K562 (cell line): ENCODE measurements around the gene CITED2. TPM values are rescaled to one million over a fixed set of nuclear protein-coding genes. Genes with fewer than 3 reads are reported as not detected.
A peak's percentile ranks its signal among the peaks of the same experiment; 100 is the strongest.

ENCODE experiments used
- CBX1 ChIP-seq: sonication (generic); IDR thresholded peaks from 2 replicates; pipeline ENCODE4 v1.6.1; 2016; ENCODE audit warnings: antibody characterized with exemption, low read depth, mild to moderate bottlenecking
- CREB3L1 ChIP-seq: fragments of 450-650 bp; IDR thresholded peaks from 2 replicates; pipeline ENCODE4 v1.6.1; 2014; ENCODE audit warnings: low read depth, mild to moderate bottlenecking, moderate library complexity, borderline replicate concordance
- E2F4 ChIP-seq: sonication (generic); formaldehyde crosslinking; IDR thresholded peaks from 2 replicates; pipeline ENCODE4 v1.8.0; 2022; ENCODE audit warnings: mild to moderate bottlenecking, low read depth, missing genetic modification reagents
- GTF2F1 ChIP-seq: IDR thresholded peaks from 2 replicates; pipeline ENCODE4 v1.6.1; 2011; ENCODE audit warnings: low read depth, low read length, improper control_type of control experiment
- HBP1 ChIP-seq: fragments of 450-650 bp; formaldehyde crosslinking; IDR thresholded peaks from 2 replicates; pipeline ENCODE4 v1.4.0; 2022; ENCODE audit warnings: missing genetic modification characterization
- PURB ChIP-seq: sonication (generic); formaldehyde crosslinking; IDR thresholded peaks from 2 replicates; pipeline ENCODE4 v1.9.0; 2021; ENCODE audit warnings: low read depth, mild to moderate bottlenecking, missing genetic modification reagents
- SETDB1 ChIP-seq: IDR thresholded peaks from one replicate; pipeline ENCODE4 v1.6.1; 2012; ENCODE audit warnings: low read length, control low read depth, inconsistent platforms
- SNAPC5 ChIP-seq: fragments of 250-450 bp; sonication (Bioruptor Pico); IDR thresholded peaks from 2 replicates; pipeline ENCODE4 v1.8.0; 2021; ENCODE audit warnings: moderate library complexity, mild to moderate bottlenecking, inconsistent platforms
- ZBTB33 ChIP-seq: sonication (generic); formaldehyde crosslinking; IDR thresholded peaks from 2 replicates; pipeline ENCODE4 v1.8.1; 2023; ENCODE audit warnings: mild to moderate bottlenecking, missing genetic modification reagents
- ZNF165 ChIP-seq: fragments of 250-450 bp; sonication (Bioruptor Pico); IDR thresholded peaks from 2 replicates; pipeline ENCODE4 v1.4.0; 2020; ENCODE audit warnings: borderline replicate concordance
- ZNF395 ChIP-seq: fragments of 200-800 bp; sonication (Bioruptor generic); IDR thresholded peaks from 2 replicates; pipeline ENCODE4 v1.6.1; 2017; ENCODE audit warnings: missing genetic modification characterization, missing compliant biosample characterization
- ZNF561 ChIP-seq: fragments of 450-650 bp; formaldehyde crosslinking; conservative IDR thresholded peaks from 2 replicates; pipeline ENCODE4 v1.4.0; 2020; ENCODE audit warnings: mild to moderate bottlenecking, moderate library complexity
- ZNF592 ChIP-seq: fragments of 450-650 bp; IDR thresholded peaks from 2 replicates; pipeline ENCODE4 v1.6.1; 2017; ENCODE audit warnings: antibody characterized with exemption, mild to moderate bottlenecking
- polyA plus RNA-seq, 8 experiments: library from polyadenylated mRNA; depleted of rRNA in 4 of 8; stranded (reverse) in 5 of 8; unstranded in 3 of 8; fragments of >200 nt; fragmentation: Nextera tagmentation in 2 of 8; fragmentation: Illumina TruSeq in 1 of 8; extraction: Ambion mirVana in 2 of 8; extraction: Trizol in 1 of 8; gene quantifications; 2 replicates each; pipeline versions ENCODE4 v1.2.1 to v1.2.3, GENCODE V29; 2011 to 2014; ENCODE audit warnings: inconsistent platforms in 1 of 8, missing spikeins in 1 of 8
- total RNA-seq, 7 experiments: library from RNA; depleted of rRNA in 6 of 7; stranded (reverse); fragments of >200 nt in 6 of 7; fragmentation: Illumina TruSeq in 2 of 7; extraction: Trizol in 2 of 7; gene quantifications; 2 replicates each; pipeline versions ENCODE4 v1.2.1 to v1.2.3, GENCODE V29; 2011 to 2021; ENCODE audit warnings: low replicate concordance in 1 of 7

The CITED2 gene
- total and polyA plus RNA-seq, 9 of the 15 experiments (the other 6 are each of a cell fraction or from before 2014, with no cell fraction given): 0.21 to 86.1 (median 17.5) TPM

GRCh38 chr6:139375226-139376016 is 973 bp upstream of the CITED2 start (continued):
- TF ChIP-seq SNAPC5 (CRISPR knock-in tag): no peak
- TF ChIP-seq HBP1 (CRISPR knock-in tag): no peak
- no peak for TF ChIP-seq SETDB1
- TF ChIP-seq GTF2F1: no peak
- TF ChIP-seq CBX1: no peak; the same call in none of the 2 replicates
- no peak for TF ChIP-seq PURB (CRISPR knock-in tag)
- peak; percentile 87; the same call in 1 of the 2 replicates for TF ChIP-seq ZNF395 (CRISPR knock-in tag)
- TF ChIP-seq ZNF561 (CRISPR knock-in tag): no peak
- TF ChIP-seq ZNF592: peak; percentile 72
- 0 out of 2 replicates have a peak, but pooled peaks have one; percentile 35 for TF ChIP-seq E2F4
- 0 out of 2 replicates have a peak, but pooled peaks have one; percentile 10 for TF ChIP-seq CREB3L1
- no peak; the same call in 1 of the 2 replicates for TF ChIP-seq ZBTB33 (CRISPR knock-in tag)
- TF ChIP-seq ZNF165 (CRISPR knock-in tag): peak; percentile 72; the same call in 1 of the 2 replicates
